ENCODE results near the gene MAFG.
A peak's percentile ranks its signal among the peaks of the same experiment; 100 is the strongest.

DNA sequence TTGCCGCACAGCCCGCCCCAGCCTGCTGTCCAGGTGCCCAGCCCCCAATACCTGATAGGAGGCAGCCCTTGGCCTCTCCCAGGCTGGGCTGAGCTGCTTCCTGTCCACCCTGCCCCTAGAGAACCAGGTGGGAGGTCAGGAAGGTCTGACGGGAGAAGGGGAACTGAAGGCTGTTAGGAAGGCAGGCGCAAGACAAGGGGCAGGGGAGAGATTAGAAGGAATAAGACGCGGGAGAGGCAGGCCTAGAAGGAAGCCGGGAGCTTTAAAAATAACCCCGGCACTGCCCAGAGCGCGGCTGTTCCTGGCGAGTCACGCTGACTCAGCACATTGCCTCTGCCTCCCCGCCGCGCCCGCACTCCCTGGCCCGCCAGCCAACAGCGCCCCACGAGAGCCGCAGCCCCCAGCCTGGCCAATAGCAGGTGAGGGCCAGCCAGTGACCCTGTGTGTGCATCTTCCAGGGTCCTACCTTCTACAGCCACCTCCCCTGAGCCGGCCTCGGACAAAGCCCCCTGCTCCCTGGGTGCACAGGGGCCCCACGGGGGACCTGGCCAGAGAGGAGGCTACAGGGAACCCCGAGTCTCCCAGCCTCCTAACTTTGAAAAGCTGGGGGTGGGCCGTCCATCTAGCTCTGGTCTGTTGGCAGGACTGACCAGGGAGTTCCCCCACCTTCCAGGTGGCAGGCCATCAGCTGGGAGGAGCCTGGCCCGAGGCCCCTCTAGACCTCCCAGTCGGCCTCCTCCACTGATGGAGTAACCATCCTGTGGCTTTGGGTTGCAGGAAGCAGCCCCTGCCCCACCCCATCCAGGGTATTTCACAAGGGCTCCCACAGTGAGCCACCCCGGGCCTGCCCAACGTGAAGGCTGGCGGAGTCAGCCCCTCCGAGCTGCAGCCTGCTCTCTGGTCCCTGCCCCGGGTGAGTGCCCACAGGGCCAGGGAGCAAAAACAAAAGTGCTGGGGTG lies 4.0 kb downstream of the MAFG start:
- no peak for TF ChIP-seq JUN (CRISPR knock-in tag; IDR thresholded peaks at IDR 0.05)
- TF ChIP-seq, protein P1, sequence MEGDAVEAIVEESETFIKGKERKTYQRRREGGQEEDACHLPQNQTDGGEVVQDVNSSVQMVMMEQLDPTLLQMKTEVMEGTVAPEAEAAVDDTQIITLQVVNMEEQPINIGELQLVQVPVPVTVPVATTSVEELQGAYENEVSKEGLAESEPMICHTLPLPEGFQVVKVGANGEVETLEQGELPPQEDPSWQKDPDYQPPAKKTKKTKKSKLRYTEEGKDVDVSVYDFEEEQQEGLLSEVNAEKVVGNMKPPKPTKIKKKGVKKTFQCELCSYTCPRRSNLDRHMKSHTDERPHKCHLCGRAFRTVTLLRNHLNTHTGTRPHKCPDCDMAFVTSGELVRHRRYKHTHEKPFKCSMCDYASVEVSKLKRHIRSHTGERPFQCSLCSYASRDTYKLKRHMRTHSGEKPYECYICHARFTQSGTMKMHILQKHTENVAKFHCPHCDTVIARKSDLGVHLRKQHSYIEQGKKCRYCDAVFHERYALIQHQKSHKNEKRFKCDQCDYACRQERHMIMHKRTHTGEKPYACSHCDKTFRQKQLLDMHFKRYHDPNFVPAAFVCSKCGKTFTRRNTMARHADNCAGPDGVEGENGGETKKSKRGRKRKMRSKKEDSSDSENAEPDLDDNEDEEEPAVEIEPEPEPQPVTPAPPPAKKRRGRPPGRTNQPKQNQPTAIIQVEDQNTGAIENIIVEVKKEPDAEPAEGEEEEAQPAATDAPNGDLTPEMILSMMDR (IDR thresholded peaks at IDR 0.05), result no peak
- no peak for TF ChIP-seq IRF2 (CRISPR knock-in tag; IDR thresholded peaks at IDR 0.05; ENCODE audit: borderline replicate concordance, low read depth)
- TF ChIP-seq ZNF671 (CRISPR knock-in tag; IDR thresholded peaks at IDR 0.05), result no peak
- TF ChIP-seq CBFB (CRISPR knock-in tag; IDR thresholded peaks at IDR 0.05; ENCODE audit: low read depth), result no peak
- TF ChIP-seq, protein P2, sequence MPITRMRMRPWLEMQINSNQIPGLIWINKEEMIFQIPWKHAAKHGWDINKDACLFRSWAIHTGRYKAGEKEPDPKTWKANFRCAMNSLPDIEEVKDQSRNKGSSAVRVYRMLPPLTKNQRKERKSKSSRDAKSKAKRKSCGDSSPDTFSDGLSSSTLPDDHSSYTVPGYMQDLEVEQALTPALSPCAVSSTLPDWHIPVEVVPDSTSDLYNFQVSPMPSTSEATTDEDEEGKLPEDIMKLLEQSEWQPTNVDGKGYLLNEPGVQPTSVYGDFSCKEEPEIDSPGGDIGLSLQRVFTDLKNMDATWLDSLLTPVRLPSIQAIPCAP (CRISPR knock-in tag; IDR thresholded peaks at IDR 0.05), result no peak
- no peak for TF ChIP-seq ZNF416 (CRISPR knock-in tag; IDR thresholded peaks at IDR 0.05)
- TF ChIP-seq, protein P3, sequence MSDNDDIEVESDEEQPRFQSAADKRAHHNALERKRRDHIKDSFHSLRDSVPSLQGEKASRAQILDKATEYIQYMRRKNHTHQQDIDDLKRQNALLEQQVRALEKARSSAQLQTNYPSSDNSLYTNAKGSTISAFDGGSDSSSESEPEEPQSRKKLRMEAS (CRISPR knock-in tag; IDR thresholded peaks at IDR 0.05), result no peak
- TF ChIP-seq NR2C2 (CRISPR knock-in tag; IDR thresholded peaks at IDR 0.05), result no peak
- no peak for TF ChIP-seq ZNF263 (CRISPR knock-in tag; IDR thresholded peaks at IDR 0.05; ENCODE audit: low read depth)
- TF ChIP-seq FOXJ3 (CRISPR knock-in tag; IDR thresholded peaks at IDR 0.05; ENCODE audit: borderline replicate concordance), result no peak
- TF ChIP-seq, protein P4, sequence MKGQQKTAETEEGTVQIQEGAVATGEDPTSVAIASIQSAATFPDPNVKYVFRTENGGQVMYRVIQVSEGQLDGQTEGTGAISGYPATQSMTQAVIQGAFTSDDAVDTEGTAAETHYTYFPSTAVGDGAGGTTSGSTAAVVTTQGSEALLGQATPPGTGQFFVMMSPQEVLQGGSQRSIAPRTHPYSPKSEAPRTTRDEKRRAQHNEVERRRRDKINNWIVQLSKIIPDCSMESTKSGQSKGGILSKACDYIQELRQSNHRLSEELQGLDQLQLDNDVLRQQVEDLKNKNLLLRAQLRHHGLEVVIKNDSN (CRISPR knock-in tag; IDR thresholded peaks at IDR 0.05), result no peak
- 0 out of 2 replicates have a peak, but pooled peaks have one; percentile 30 for TF ChIP-seq SP1 (CRISPR knock-in tag; conservative IDR thresholded peaks at IDR 0.05)

Measured in WTC11 (cell line).